ENCODE data around the gene CNST. TPM values are rescaled to one million over a fixed set of nuclear protein-coding genes. Genes with fewer than 3 reads are reported as not detected.

CNST gene
- total and polyA plus RNA-seq, 2 of the 13 experiments (the other 11 are each of a cell fraction or from before 2014, with no cell fraction given): 6.3 to 12.4 TPM

GRCh38 chr1:246587606-246588005 lies 21.4 kb downstream of the CNST start (continued):
- TF ChIP-seq HNRNPUL1 (IDR thresholded peaks at IDR 0.05; ENCODE audit: low read depth, low read length) (no peak), PTBP1 (IDR thresholded peaks at IDR 0.05; ENCODE audit: low read depth, low read length, poor library complexity, severe bottlenecking) (no peak), ZBTB42 (CRISPR knock-in tag; IDR thresholded peaks at IDR 0.05) (no peak), RBAK (CRISPR knock-in tag; IDR thresholded peaks at IDR 0.05) (no peak), FOXA3 (CRISPR knock-in tag; IDR thresholded peaks at IDR 0.05) (peak; percentile 38; the same call in 1 of the 2 replicates), SMAD3 (CRISPR knock-in tag; IDR thresholded peaks at IDR 0.05) (no peak), ZNF280D (CRISPR knock-in tag; IDR thresholded peaks at IDR 0.05) (no peak), HNRNPH1 (optimal IDR thresholded peaks at IDR 0.05; ENCODE audit: low read depth, low read length) (no peak), SMARCC2 (IDR thresholded peaks at IDR 0.05) (no peak), TEF (CRISPR knock-in tag; IDR thresholded peaks at IDR 0.05) (no peak), SPEN (CRISPR knock-in tag; IDR thresholded peaks at IDR 0.05; ENCODE audit: low read depth) (no peak), ERF (CRISPR knock-in tag; IDR thresholded peaks at IDR 0.05) (no peak), ZNF451 (CRISPR knock-in tag; IDR thresholded peaks at IDR 0.05) (no peak), ZNF615 (CRISPR knock-in tag; IDR thresholded peaks at IDR 0.05; ENCODE audit: borderline replicate concordance) (no peak), KDM1A (CRISPR knock-in tag; IDR thresholded peaks at IDR 0.05) (no peak), KMT2B (CRISPR knock-in tag; IDR thresholded peaks at IDR 0.05) (0 out of 2 replicates have a peak, but pooled peaks have one; percentile 15), MBNL3 (CRISPR knock-in tag; conservative IDR thresholded peaks at IDR 0.05) (no peak), ISL2 (CRISPR knock-in tag; IDR thresholded peaks at IDR 0.05) (0 out of 2 replicates have a peak, but pooled peaks have one; percentile 26), HNF4G (IDR thresholded peaks at IDR 0.05; ENCODE audit: borderline replicate concordance, low read depth, low read length) (peak; percentile 26; the same call in 1 of the 2 replicates), HNF4G (CRISPR knock-in tag; IDR thresholded peaks at IDR 0.05; ENCODE audit: borderline replicate concordance, low read depth) (no peak), MIXL1 (CRISPR knock-in tag; IDR thresholded peaks at IDR 0.05) (no peak), EP300 (IDR thresholded peaks at IDR 0.05; ENCODE audit: low read depth in 2 of 2, low read length in 2 of 2) (peak in 1 of 2 experiments; percentile 64; a peak in 2 of 4 replicates), EP300 (CRISPR knock-in tag; IDR thresholded peaks at IDR 0.05; ENCODE audit: borderline replicate concordance) (no peak), ZNF563 (CRISPR knock-in tag; IDR thresholded peaks at IDR 0.05) (no peak), NR2F6 (IDR thresholded peaks at IDR 0.05) (peak; percentile 35), NR2F6 (CRISPR knock-in tag; IDR thresholded peaks at IDR 0.05) (no peak; the same call in 1 of the 2 replicates), ZNF558 (CRISPR knock-in tag; IDR thresholded peaks at IDR 0.05; ENCODE audit: borderline replicate concordance) (no peak), TOPORS (CRISPR knock-in tag; IDR thresholded peaks at IDR 0.05) (no peak), ZNF280B (CRISPR knock-in tag; IDR thresholded peaks at IDR 0.05; ENCODE audit: borderline replicate concordance) (no peak), PPARG (CRISPR knock-in tag; conservative IDR thresholded peaks at IDR 0.05) (peak; percentile 42; the same call in 1 of the 2 replicates), FOXM1 (CRISPR knock-in tag; IDR thresholded peaks at IDR 0.05) (no peak)

Measured in HepG2 (cell line).